Activated CD8-positive, alpha-beta memory T cell treated with anti-CD3 and anti-CD28 coated beads for 24 hours (primary cell): ENCODE data around the gene TMEM63C.

ENCODE experiments used
- DNase-seq: peaks from one replicate; pipeline ENCODE4 v3.0.0-alpha.2; 2020

The TMEM63C gene, protein sequence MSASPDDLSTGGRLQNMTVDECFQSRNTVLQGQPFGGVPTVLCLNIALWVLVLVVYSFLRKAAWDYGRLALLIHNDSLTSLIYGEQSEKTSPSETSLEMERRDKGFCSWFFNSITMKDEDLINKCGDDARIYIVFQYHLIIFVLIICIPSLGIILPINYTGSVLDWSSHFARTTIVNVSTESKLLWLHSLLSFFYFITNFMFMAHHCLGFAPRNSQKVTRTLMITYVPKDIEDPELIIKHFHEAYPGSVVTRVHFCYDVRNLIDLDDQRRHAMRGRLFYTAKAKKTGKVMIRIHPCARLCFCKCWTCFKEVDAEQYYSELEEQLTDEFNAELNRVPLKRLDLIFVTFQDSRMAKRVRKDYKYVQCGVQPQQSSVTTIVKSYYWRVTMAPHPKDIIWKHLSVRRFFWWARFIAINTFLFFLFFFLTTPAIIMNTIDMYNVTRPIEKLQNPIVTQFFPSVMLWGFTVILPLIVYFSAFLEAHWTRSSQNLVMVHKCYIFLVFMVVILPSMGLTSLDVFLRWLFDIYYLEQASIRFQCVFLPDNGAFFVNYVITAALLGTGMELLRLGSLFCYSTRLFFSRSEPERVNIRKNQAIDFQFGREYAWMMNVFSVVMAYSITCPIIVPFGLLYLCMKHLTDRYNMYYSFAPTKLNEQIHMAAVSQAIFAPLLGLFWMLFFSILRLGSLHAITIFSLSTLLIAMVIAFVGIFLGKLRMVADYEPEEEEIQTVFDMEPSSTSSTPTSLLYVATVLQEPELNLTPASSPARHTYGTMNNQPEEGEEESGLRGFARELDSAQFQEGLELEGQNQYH

GRCh38 chr14:77181603-77182437 lies at the start of gene TMEM63C:
Gene TMEM63C, plus strand, starts transcription at chr14:77181798. Its CDS starts 37,016 bp downstream, at chr14:77218814.
- peak; percentile 82 for DNase-seq

- no peak for DNase-seq
These were observed 49.6 kb upstream of the TMEM63C start for GRCh38 chr14:77131871-77132486.

- DNase-seq = peak; percentile 72
These were observed 47.8 kb upstream of the TMEM63C start for GRCh38 chr14:77133720-77134338.

DNA sequence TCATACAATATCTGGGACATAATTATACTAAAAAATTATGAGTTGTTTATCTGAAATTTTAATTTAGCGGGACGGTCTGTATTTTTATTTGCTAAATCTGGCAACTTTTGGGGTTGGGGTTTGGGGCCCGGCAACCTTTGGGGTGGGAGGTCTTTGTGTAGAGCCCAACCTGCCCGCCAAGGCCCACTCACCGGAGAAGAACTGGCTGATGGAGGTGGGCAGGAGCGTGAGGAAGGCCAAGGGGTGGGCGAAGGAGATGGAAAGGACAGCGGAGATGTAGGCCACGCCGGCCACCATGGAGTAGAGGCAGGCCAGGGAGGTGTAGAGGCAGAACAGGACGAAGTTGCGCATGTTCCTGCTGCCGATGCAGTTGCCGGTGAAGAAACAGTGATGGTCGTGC lies 42.6 kb upstream of the TMEM63C start:
- no peak for DNase-seq

DNA sequence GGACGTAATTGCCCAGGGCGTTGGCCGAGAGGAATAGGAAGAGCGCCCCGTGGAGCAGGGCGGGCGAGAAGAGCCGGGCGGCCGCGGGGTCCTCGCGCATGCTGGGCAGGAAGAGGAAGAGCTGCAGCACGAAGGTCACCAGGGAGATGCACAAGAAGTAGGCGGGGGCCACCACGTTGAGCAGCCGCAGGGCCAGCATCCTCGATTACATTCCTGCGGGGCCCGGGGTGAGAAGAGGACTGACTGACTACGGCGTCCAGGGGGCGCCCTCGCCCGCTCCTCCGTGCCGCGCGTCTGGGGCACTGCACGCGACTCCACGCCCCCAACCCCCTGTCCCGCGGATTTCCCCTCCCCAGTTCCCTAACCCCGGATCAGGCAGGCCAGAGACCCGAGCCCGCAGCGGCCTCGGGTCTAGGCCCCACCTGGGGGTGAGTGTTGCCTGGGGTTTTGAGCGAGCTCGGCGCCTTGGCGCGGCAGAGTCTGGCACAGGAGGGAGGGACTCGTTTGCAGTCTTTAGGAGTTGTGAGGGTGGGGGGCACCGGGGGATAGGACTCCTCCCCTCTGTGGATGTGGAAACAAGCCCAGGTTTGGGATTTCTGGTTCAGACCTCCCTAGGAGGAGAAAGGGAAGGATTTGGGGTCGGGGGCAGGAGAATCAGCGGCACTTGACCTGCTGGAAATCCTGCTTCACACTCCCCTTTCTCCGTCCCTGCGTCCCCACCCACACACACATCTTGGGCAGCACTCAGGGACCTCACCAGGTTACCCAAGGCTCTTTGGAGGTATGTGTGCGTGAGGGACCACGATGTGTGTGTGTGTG lies 41.8 kb upstream of the TMEM63C start:
- DNase-seq = peak; percentile 75

- no peak for DNase-seq
These were observed 41.0 kb upstream of the TMEM63C start for GRCh38 chr14:77140359-77141213.

GRCh38 chr14:77141214-77142004 lies 40.2 kb upstream of the TMEM63C start, which contains the start of gene ZDHHC22:
Gene ZDHHC22, minus strand, starts transcription at chr14:77141791. Its CDS starts 2,053 bp downstream, at chr14:77139738.
- no peak for DNase-seq

DNA sequence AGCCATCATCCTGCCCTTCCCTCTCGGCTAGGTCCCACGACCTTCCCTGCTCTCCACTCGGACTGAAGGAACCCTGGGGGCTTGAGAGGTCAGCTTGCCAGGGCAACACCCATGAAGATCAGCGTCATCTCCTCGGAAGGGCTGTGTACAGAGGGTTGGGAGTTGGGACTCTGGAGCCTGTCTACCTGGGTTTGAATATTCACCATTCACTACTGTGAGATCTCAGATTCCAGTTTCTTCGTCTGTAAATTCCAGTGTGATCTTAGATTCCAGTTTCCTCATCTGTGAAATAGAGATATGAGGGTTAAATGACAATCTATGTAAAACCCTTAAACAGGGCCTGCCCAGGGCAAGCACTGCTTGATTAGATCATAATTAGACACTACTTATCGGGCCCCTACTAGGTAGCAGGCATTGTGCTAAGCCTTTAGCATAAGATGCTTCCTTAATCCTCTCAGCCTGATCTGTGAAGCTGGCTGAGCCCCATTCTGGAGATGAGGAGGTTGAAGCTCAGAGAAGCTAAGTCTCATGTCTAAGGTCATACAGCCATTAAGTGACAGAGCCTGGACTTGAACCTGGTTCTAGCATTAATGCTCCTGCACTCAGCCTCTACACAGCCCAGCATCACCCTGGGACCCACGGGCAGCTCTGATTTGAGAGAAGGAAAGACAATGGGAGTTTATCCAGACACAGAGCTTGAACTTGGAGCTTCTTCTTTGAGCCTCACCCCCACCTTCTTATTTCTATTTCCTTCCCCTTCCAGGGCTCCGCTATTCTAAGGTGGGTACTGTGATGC lies 39.4 kb upstream of the TMEM63C start:
- DNase-seq = no peak

- no peak for DNase-seq
These were observed 38.5 kb upstream of the TMEM63C start for GRCh38 chr14:77143071-77143470.

DNA sequence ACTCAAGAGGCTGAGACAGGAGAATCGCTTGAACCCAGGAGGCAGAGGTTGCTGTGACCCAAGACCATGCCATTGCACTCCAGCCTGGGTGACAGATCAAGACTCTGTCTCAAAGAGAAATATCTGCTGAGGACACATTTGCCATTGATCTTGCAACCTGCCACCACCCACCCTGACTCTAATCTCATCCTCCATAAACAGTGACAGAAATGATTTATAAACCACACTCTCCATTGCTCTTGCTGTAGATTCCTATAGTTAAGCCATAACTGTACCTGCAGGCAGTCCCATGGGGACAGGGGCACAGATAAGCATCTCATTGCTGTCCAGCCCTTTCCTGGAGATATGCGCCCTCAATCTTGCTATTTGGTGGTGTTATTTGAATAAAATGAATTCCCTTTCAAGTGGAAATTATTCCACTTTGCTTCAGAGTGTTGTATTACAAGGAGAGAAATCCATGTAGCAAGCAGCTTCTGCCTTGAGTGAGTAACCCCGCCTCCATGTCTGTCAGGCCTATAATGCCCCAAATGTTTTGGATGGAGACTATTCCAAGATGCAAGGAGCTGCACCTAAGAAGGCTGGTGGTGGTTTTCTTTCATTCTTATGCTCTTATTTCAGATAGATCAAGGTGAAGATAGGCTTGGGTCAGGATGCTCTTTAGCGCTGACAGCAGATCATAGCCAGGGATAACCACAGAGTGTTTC lies 37.0 kb upstream of the TMEM63C start:
- no peak for DNase-seq

DNA sequence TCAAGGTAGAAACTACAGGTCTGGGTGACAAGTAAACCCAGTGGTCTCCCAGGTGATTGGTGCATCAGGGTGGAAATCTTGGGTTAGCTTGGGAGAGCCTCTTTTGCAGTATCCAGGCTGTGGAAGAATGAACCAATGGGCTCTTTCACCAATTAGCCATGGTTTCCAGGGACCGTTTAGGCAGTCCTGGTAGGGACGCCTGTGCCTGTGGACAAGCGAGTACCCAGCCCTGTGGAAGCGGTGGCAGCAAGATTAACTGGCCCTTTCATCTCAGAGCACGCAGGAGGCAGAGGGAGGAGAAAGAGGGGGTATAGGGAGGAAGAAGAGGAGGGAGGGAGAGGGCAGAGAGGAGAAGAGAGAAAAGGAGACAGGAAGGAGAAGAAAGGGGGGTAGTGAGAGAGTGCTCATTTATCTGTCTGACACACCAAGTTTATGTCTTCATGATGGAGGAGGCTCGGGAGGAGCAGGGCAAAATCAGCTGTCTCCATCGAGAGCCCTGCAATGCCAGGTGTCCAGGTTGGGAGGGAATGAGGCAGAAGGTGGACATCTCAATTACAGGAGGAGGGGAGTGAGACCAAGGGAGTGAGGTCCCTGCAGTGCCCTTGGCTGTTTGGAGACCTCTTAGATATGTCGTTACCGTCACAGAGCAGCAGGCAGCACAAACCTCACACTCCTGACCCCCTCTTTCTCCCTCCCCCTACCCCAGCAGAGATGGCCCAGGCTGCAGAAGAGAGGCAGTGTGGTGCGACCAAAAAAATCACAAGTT lies 35.4 kb upstream of the TMEM63C start:
- DNase-seq = no peak

DNA sequence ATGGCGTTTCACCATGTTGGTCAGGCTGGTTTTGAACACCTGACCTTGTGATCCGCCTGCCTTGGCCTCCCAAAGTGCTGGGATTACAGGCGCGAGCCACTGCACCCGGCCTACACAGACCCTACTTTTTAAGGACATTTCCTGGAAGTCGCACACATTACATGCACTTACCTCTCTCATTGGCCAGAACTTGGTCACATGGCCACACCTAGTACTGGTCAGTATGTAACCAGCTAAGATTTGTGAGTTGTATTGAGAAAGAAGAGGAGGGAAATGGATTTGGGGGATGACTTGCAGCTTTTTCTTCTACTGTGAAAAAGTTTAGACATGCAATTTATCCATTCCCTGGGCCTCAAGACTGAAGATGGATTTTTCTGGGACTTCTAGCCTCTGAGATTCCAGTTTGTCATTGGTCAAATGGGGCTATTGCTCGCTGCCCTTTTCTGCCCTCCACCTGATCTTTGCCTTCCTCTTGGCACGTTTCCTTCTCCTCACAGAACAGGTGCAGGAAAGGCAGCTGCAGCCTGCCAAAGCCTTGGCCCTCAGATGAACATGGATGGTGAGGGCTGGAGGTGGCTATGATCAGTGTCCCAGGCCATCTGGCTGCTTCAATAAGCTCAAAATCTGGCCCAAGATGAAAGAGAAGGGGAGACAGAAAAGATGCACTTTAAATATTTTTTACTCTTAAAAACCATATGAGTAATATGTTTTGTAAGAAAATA lies 32.9 kb upstream of the TMEM63C start:
- no peak for DNase-seq

GRCh38 chr14:77151245-77151644 lies 30.4 kb upstream of the TMEM63C start:
- DNase-seq = no peak

DNA sequence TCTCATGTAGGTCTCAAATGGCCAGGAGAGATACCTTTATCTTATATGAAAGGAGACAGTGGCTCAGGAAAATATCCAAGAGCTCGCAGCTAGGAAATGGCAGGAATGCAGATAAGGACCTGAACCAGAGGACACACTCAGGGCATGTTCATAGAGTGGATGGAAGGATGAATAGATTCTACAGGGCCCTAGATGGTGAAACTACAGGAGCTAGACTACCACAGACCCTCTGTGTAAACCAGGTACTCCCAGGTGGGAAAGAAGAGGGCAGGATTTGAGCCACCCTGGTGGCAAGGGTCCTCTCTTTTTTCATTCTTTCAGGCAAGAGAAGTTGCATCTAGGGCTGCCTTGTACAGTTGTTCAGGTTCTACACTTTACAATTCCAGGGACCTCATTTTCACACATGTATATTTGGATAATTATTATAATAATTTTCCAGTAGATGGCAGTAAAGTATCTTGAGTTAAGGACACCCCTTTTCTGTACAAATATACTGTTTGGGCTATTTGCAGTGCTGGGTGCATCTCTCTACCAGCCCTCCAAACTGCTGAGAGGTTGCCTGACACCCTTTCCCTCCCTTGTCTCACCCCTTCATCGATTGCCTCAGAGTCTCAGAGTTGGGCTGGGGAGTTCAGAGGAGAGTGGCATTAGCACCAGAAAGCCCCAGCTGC lies 29.5 kb upstream of the TMEM63C start:
- no peak for DNase-seq

GRCh38 chr14:77153802-77154201 lies 27.8 kb upstream of the TMEM63C start:
- DNase-seq = no peak

GRCh38 chr14:77154421-77154820 lies 27.2 kb upstream of the TMEM63C start:
- DNase-seq = no peak
